HCT116 (cell line): ENCODE results near the gene KLRC3. TPM values are rescaled to one million over a fixed set of nuclear protein-coding genes. Genes with fewer than 3 reads are reported as not detected.

Experiments
- ATAC-seq: fragments of 200-7000 bp; cut with Tn5 transposase; 2 replicates; pipeline ENCODE4 v1.9.1; 2020; ENCODE audit warnings: mild to moderate bottlenecking, moderate library complexity
- BruUV-seq: library from RNA; stranded (reverse); fragments of 400-500 nt; replicated peaks from 2 replicates; lab custom pipeline; 2021; lab: Mats Ljungman, UMichigan
- CTCF ChIA-PET: fragments of 300-600 bp; sonication (Branson Sonifier 250); formaldehyde crosslinking; loops from one replicate; lab custom pipeline; 2021; ENCODE audit warnings: antibody characterized with exemption; lab: Charles Lee
- POLR2A ChIA-PET: fragments of 300-600, 350-600 bp; sonication (Branson Sonifier 250); formaldehyde crosslinking; loops from one replicate; lab custom pipeline; 2021; ENCODE audit warnings: antibody characterized with exemption; lab: Charles Lee
- RAD21 ChIA-PET, 2 experiments: fragments of 300-600 bp; sonication (Branson Sonifier 250); formaldehyde crosslinking; loops; one replicate each; lab custom pipeline; 2023; ENCODE audit warnings: low total read pairs in 2 of 2; ENCODE audit not compliant: uncharacterized antibody in 2 of 2, unreplicated experiment in 2 of 2, low non-redundant PET in 1 of 2; lab: Charles Lee
- DNase-seq: peaks from one replicate; pipeline ENCODE4 v3.0.0-alpha.2; 2010; ENCODE audit warnings: low read depth, low spot score
- H2AFZ ChIP-seq: fragments of 200-600 bp; shearing (Covaris generic), sonication (generic); 2 replicates; pipeline ENCODE4 v1.6.1; 2017; ENCODE audit warnings: low read depth, mixed run types, mixed read lengths, antibody characterized with exemption, low read length; ENCODE audit not compliant: poor library complexity, severe bottlenecking
- H3K27ac ChIP-seq: 2 replicates; pipeline ENCODE4 v1.5.1; 2012; ENCODE audit warnings: low read depth, low read length
- H3K27me3 ChIP-seq: fragments of 200-600 bp; sonication (generic); 2 replicates; pipeline ENCODE4 v1.6.1; 2016; ENCODE audit warnings: mixed run types, low read length, mixed read lengths; ENCODE audit not compliant: insufficient read depth
- H3K36me3 ChIP-seq, 2 experiments: fragments of 200-500 bp in 1 of 2; fragments of 200-600 bp in 1 of 2; sonication (Bioruptor generic) in 1 of 2; sonication (generic) in 1 of 2; 2 replicates each; pipeline versions ENCODE4 v1.5.1 to v1.6.1; 2014 to 2016; ENCODE audit warnings: low read length in 2 of 2, inconsistent platforms in 1 of 2, mixed read lengths in 1 of 2, mixed run types in 1 of 2; ENCODE audit not compliant: insufficient read depth in 2 of 2, control insufficient read depth in 1 of 2
- H3K4me1 ChIP-seq, 2 experiments: fragments of 200-600 bp in 1 of 2; sonication (generic) in 1 of 2; 2 replicates each; pipeline versions ENCODE4 v1.5.1 to v1.6.1; 2012 to 2017; ENCODE audit warnings: low read length in 2 of 2, inconsistent platforms in 1 of 2, mild to moderate bottlenecking in 1 of 2, mixed read lengths in 1 of 2, mixed run types in 1 of 2, moderate library complexity in 1 of 2; ENCODE audit not compliant: insufficient read depth in 2 of 2, control insufficient read depth in 1 of 2
- H3K4me2 ChIP-seq: fragments of 200-600 bp; sonication (generic); 2 replicates; pipeline ENCODE4 v1.6.1; 2017; ENCODE audit warnings: mixed run types, low read length, mixed read lengths
- H3K4me3 ChIP-seq, 2 experiments: fragments of 200-600 bp in 1 of 2; sonication (generic) in 1 of 2; replicated peaks in 1 of 2; 2 replicates each; pipeline ENCODE4 v1.5.1; 2011 to 2016; ENCODE audit warnings: low read length in 2 of 2, control low read depth in 1 of 2, low read depth in 1 of 2, mild to moderate bottlenecking in 1 of 2, mixed read lengths in 1 of 2, mixed run types in 1 of 2
- H3K79me2 ChIP-seq: fragments of 200-600 bp; sonication (generic); 2 replicates; pipeline ENCODE4 v1.6.1; 2017; ENCODE audit warnings: mild to moderate bottlenecking, mixed run types, low read length, moderate library complexity, mixed read lengths; ENCODE audit not compliant: insufficient read depth
- H3K9ac ChIP-seq: fragments of 200-600 bp; sonication (generic); 2 replicates; pipeline ENCODE4 v1.6.1; 2016; ENCODE audit warnings: low read length, mixed read lengths
- H3K9me2 ChIP-seq: fragments of 200-600 bp; sonication (generic), shearing (Covaris generic); 2 replicates; pipeline ENCODE4 v1.6.1; 2017; ENCODE audit warnings: mixed run types, mild to moderate bottlenecking, moderate library complexity; ENCODE audit not compliant: insufficient read depth
- H3K9me3 ChIP-seq, 2 experiments: fragments of 200-500 bp in 1 of 2; fragments of 200-600 bp in 1 of 2; sonication (Bioruptor generic) in 1 of 2; sonication (generic) in 1 of 2; 2 replicates each; pipeline ENCODE4 v1.6.1; 2014 to 2017; ENCODE audit warnings: low read length in 2 of 2, mixed read lengths in 2 of 2, inconsistent platforms in 1 of 2, low read depth in 1 of 2, mild to moderate bottlenecking in 1 of 2, mixed run types in 1 of 2, moderate library complexity in 1 of 2; ENCODE audit not compliant: control insufficient read depth in 1 of 2, insufficient read depth in 1 of 2
- H4K20me1 ChIP-seq: fragments of 200-600 bp; sonication (generic), shearing (Covaris generic); 2 replicates; pipeline ENCODE4 v1.6.1; 2017; ENCODE audit warnings: mixed run types, mild to moderate bottlenecking, moderate library complexity; ENCODE audit not compliant: insufficient read depth
- CBX3 ChIP-seq: IDR thresholded peaks from 2 replicates; pipeline ENCODE4 v1.6.1; 2012; ENCODE audit warnings: low read depth
- EGR1 ChIP-seq: IDR thresholded peaks from 2 replicates; pipeline ENCODE4 v1.6.1; 2012; ENCODE audit warnings: low read depth
- ELF1 ChIP-seq: IDR thresholded peaks from 2 replicates; pipeline ENCODE4 v1.6.1; 2012; ENCODE audit warnings: low read depth, borderline replicate concordance
- EZH2 ChIP-seq: fragments of 200-600 bp; sonication (generic); IDR thresholded peaks from 2 replicates; pipeline ENCODE4 v1.6.1; 2017; ENCODE audit warnings: antibody characterized with exemption, mixed run types
- EZH2phosphoT487 ChIP-seq: fragments of 200-600 bp; IDR thresholded peaks from 2 replicates; pipeline ENCODE4 v1.6.1; 2018; ENCODE audit warnings: antibody characterized with exemption, borderline replicate concordance
- POLR2A ChIP-seq: IDR thresholded peaks from 2 replicates; pipeline ENCODE4 v1.7.0; 2011; ENCODE audit warnings: borderline replicate concordance; ENCODE audit not compliant: insufficient read depth, insufficient read length; ENCODE audit errors: extremely low read depth
- POLR2AphosphoS5 ChIP-seq: IDR thresholded peaks from 2 replicates; pipeline ENCODE4 v1.6.1; 2011; ENCODE audit warnings: mild to moderate bottlenecking, low read depth, low read length, moderate library complexity
- RAD21 ChIP-seq: IDR thresholded peaks from 2 replicates; pipeline ENCODE4 v1.6.1; 2012; ENCODE audit warnings: low read depth, mild to moderate bottlenecking
- SIN3A ChIP-seq: IDR thresholded peaks from 2 replicates; pipeline ENCODE4 v1.6.1; 2012; ENCODE audit warnings: low read depth
- SP1 ChIP-seq: IDR thresholded peaks from 2 replicates; pipeline ENCODE4 v1.6.1; 2012; ENCODE audit warnings: low read depth
- SRF ChIP-seq: IDR thresholded peaks from 2 replicates; pipeline ENCODE4 v1.6.1; 2012; ENCODE audit warnings: low read depth
- ZFX ChIP-seq: fragments of 450-650 bp; IDR thresholded peaks from 2 replicates; pipeline ENCODE4 v1.6.1; 2017
- intact Hi-C: fragments of 100-400 bp; cut with micrococcal nuclease; formaldehyde crosslinking; loops from 2 replicates; pipeline ENCODE4 v1.10.0; 2022
- total RNA-seq: library from RNA; stranded (reverse); gene quantifications from one replicate; pipeline ENCODE4 v1.2.1, GENCODE V29; 2021; ENCODE audit not compliant: unreplicated experiment
- TF ChIP-seq, protein P1 (sequence below): IDR thresholded peaks from 2 replicates; pipeline ENCODE4 v1.6.1; 2011; ENCODE audit warnings: mild to moderate bottlenecking, low read length, moderate library complexity; ENCODE audit not compliant: insufficient replicate concordance; ENCODE audit errors: extremely low read depth
- TF ChIP-seq, protein P2 (sequence below): IDR thresholded peaks from 2 replicates; pipeline ENCODE4 v1.6.1; 2012
- TF ChIP-seq, protein P3 (sequence below), 3 experiments: fragments of 200-600 bp in 1 of 3; sonication (generic) in 1 of 3; IDR thresholded peaks in 2 of 3; conservative IDR thresholded peaks in 1 of 3; 2 replicates each; pipeline ENCODE4 v1.5.1; 2012 to 2017; ENCODE audit warnings: low read depth in 2 of 3, low read length in 2 of 3, antibody characterized with exemption in 1 of 3, borderline replicate concordance in 1 of 3, control low read depth in 1 of 3, mild to moderate bottlenecking in 1 of 3, mixed read lengths in 1 of 3, mixed run types in 1 of 3, moderate library complexity in 1 of 3; ENCODE audit not compliant: insufficient read depth in 1 of 3

The KLRC3 gene
- total RNA-seq, 1 experiment from 2014 or later: 1.8 TPM

DNA sequence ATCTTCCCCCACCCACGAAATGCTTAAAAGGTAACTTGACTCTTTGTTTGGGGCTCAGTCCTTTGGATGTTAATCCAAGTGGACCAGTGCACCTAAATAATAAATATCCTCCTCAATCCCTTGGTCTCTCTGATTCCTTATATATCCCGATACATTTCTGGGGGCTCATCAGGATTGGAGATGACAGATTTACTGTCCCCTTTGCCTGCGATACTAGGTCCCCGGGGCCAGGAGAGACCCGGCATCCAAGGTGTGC is 56.8 kb downstream of the KLRC3 start:
- POLR2A ChIA-PET: interaction anchor here (1.4 kb wide), 1 partner anchor 24 kb away, joined by 4 read pairs; no protein-coding TSS in a partner anchor
- Histone ChIP-seq H4K20me1 (no peaks in the 10 kb centered on the region), H3K4me3 (peak overlapping the region; percentile 71 to 74), H3K36me3 (no peaks in the 10 kb centered on the region), H3K9me3 (peaks cover 0 to 7% of the 10 kb centered on the region in 2 experiments; a peak in 2 of 4 replicates), H3K27me3 (no peaks in the 10 kb centered on the region), H3K27ac (peak overlapping the region; percentile 89), H2AFZ (peak overlapping the region; percentile 67), H3K9ac (peak overlapping the region; percentile 65), H3K4me2 (peak overlapping the region; percentile 90), H3K9me2 (no peaks in the 10 kb centered on the region), H3K79me2 (no peaks in the 10 kb centered on the region), H3K4me1 (peaks cover 37 to 52% of the 10 kb centered on the region in 2 experiments; a peak in 3 of 4 replicates)
- intact Hi-C loops: no loop called here
- DNase-seq (no peak), ATAC-seq (no peak)
- RAD21 ChIA-PET: no interaction called here
- TF ChIP-seq, protein P1, sequence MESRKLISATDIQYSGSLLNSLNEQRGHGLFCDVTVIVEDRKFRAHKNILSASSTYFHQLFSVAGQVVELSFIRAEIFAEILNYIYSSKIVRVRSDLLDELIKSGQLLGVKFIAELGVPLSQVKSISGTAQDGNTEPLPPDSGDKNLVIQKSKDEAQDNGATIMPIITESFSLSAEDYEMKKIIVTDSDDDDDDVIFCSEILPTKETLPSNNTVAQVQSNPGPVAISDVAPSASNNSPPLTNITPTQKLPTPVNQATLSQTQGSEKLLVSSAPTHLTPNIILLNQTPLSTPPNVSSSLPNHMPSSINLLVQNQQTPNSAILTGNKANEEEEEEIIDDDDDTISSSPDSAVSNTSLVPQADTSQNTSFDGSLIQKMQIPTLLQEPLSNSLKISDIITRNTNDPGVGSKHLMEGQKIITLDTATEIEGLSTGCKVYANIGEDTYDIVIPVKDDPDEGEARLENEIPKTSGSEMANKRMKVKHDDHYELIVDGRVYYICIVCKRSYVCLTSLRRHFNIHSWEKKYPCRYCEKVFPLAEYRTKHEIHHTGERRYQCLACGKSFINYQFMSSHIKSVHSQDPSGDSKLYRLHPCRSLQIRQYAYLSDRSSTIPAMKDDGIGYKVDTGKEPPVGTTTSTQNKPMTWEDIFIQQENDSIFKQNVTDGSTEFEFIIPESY: no peak
- TF ChIP-seq SP1: no peak
- no peak for TF ChIP-seq SRF
- no peak for TF ChIP-seq POLR2AphosphoS5
- TF ChIP-seq, protein P2, sequence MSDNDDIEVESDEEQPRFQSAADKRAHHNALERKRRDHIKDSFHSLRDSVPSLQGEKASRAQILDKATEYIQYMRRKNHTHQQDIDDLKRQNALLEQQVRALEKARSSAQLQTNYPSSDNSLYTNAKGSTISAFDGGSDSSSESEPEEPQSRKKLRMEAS: no peak
- CTCF ChIA-PET: no interaction called here
- BruUV-seq: no TSS peak

GRCh38 chr12:10362828-10363657 is 57.4 kb downstream of the KLRC3 start:
- Histone ChIP-seq H3K27ac (peak overlapping the region; percentile 89), H3K9me3 (peaks cover 0 to 2% of the 10 kb centered on the region in 2 experiments; a peak in 1 of 4 replicates), H3K4me2 (peak overlapping the region; percentile 90), H3K79me2 (no peaks in the 10 kb centered on the region), H3K4me1 (peaks cover 37 to 52% of the 10 kb centered on the region in 2 experiments; a peak in 3 of 4 replicates), H3K36me3 (no peaks in the 10 kb centered on the region), H3K9ac (peak overlapping the region; percentile 65), H3K4me3 (peak overlapping the region; percentile 71 to 74), H3K27me3 (no peaks in the 10 kb centered on the region), H4K20me1 (no peaks in the 10 kb centered on the region), H3K9me2 (no peaks in the 10 kb centered on the region), H2AFZ (no peak overlapping the region)
- ChIA-PET CTCF (interaction anchor here (0.7 kb wide), 1 partner anchor 107 kb away, joined by 3 read pairs; no protein-coding TSS in a partner anchor), POLR2A (no interaction called here), RAD21 (interaction anchor here in 1 of 2 experiments (0.7 kb wide), 1 partner anchor 1679 kb away, joined by 3 read pairs; no protein-coding TSS in a partner anchor)
- ATAC-seq (no peak), DNase-seq (no peak)
- intact Hi-C loops: no loop called here
- BruUV-seq: no TSS peak
- TF ChIP-seq EGR1 (no peak), SIN3A (no peak), SRF (no peak), CBX3 (no peak), EZH2 (no peak), EZH2phosphoT487 (no peak), POLR2A (no peak), RAD21 (no peak), ELF1 (no peak), ZFX (no peak), POLR2AphosphoS5 (no peak)
- TF ChIP-seq, protein P3, sequence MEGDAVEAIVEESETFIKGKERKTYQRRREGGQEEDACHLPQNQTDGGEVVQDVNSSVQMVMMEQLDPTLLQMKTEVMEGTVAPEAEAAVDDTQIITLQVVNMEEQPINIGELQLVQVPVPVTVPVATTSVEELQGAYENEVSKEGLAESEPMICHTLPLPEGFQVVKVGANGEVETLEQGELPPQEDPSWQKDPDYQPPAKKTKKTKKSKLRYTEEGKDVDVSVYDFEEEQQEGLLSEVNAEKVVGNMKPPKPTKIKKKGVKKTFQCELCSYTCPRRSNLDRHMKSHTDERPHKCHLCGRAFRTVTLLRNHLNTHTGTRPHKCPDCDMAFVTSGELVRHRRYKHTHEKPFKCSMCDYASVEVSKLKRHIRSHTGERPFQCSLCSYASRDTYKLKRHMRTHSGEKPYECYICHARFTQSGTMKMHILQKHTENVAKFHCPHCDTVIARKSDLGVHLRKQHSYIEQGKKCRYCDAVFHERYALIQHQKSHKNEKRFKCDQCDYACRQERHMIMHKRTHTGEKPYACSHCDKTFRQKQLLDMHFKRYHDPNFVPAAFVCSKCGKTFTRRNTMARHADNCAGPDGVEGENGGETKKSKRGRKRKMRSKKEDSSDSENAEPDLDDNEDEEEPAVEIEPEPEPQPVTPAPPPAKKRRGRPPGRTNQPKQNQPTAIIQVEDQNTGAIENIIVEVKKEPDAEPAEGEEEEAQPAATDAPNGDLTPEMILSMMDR (IDR thresholded peaks at IDR 0.05 in 2 of 3, conservative IDR thresholded peaks at IDR 0.05 in 1 of 3; ENCODE audit: borderline replicate concordance in 1 of 3, insufficient read depth in 1 of 3, low read depth in 2 of 3, low read length in 2 of 3): no peak
